ENCODE measurements around the gene ISM2. TPM values are rescaled to one million over a fixed set of nuclear protein-coding genes. Genes with fewer than 3 reads are reported as not detected.

The ISM2 gene
- 0.33 to 0.91 TPM (median 0.46 TPM) in 5 replicates for total RNA-seq (2022; extraction: Qiagen RNA extraction; ENCODE audit: low read depth)

GRCh38 chr14:77498120-77498979 is at the start of gene ISM2:
TSS of gene ISM2 (minus strand) at chr14:77498816. CDS start at chr14:77498793, 23 bp downstream.

GRCh38 chr14:77457522-77458248 is 40.9 kb downstream of the ISM2 start, which contains the start of the genes AHSA1 and VIPAS39:
TSS of gene AHSA1 (plus strand) at chr14:77458093. CDS start at chr14:77458190, 97 bp downstream.
TSS of gene VIPAS39 (minus strand) at chr14:77457601. CDS start at chr14:77454102, 3,499 bp downstream.

Other genes starting within 250 kb of the ISM2 start
- not detected in 5 replicates for gene NGB, start 227.6 kb downstream of the ISM2 start, total RNA-seq (2022; extraction: Qiagen RNA extraction; ENCODE audit: low read depth)
- 30.3 to 33.9 TPM (median 32.0 TPM) in 5 replicates for gene POMT2, start 177.9 kb downstream of the ISM2 start, total RNA-seq (2022; extraction: Qiagen RNA extraction; ENCODE audit: low read depth)
- 32.3 to 42.7 TPM (median 36.0 TPM) in 5 replicates for gene GSTZ1, start 177.8 kb downstream of the ISM2 start, total RNA-seq (2022; extraction: Qiagen RNA extraction; ENCODE audit: low read depth)
- 3.6 to 8.2 TPM (median 7.4 TPM) in 5 replicates for gene TMED8, start 121.7 kb downstream of the ISM2 start, total RNA-seq (2022; extraction: Qiagen RNA extraction; ENCODE audit: low read depth)
- 1.9 to 3.1 TPM (median 1.9 TPM) in 5 replicates for gene SAMD15, start 121.4 kb downstream of the ISM2 start, total RNA-seq (2022; extraction: Qiagen RNA extraction; ENCODE audit: low read depth)
- gene NOXRED1, start 75.3 kb downstream of the ISM2 start, total RNA-seq (2022; extraction: Qiagen RNA extraction; ENCODE audit: low read depth) = 0.26 TPM in 1 of 5 replicates, not detected in the others
- 12.6 to 14.3 TPM (median 14.0 TPM) in 5 replicates for gene VIPAS39, start 41.2 kb downstream of the ISM2 start, total RNA-seq (2022; extraction: Qiagen RNA extraction; ENCODE audit: low read depth)
- gene AHSA1, start 40.7 kb downstream of the ISM2 start, total RNA-seq (2022; extraction: Qiagen RNA extraction; ENCODE audit: low read depth) = 223 to 417 TPM (median 266 TPM) in 5 replicates
- gene SPTLC2, start 117.8 kb upstream of the ISM2 start, total RNA-seq (2022; extraction: Qiagen RNA extraction; ENCODE audit: low read depth) = 23.2 to 35.6 TPM (median 29.2 TPM) in 5 replicates
- 13.3 to 15.4 TPM (median 15.0 TPM) in 5 replicates for gene ALKBH1, start 209.2 kb upstream of the ISM2 start, total RNA-seq (2022; extraction: Qiagen RNA extraction; ENCODE audit: low read depth)
- 323 to 441 TPM (median 399 TPM) in 5 replicates for gene SLIRP, start 209.3 kb upstream of the ISM2 start, total RNA-seq (2022; extraction: Qiagen RNA extraction; ENCODE audit: low read depth)